Measurements from ENCODE around the gene SKP1. TPM values are rescaled to one million over a fixed set of nuclear protein-coding genes. Genes with fewer than 3 reads are reported as not detected.

Gene SKP1
- total RNA-seq, 4 donors from 2014 or later, result 143 to 261 (median 196) TPM

GRCh38 chr5:134133188-134133994, 43.4 kb downstream of the SKP1 start:
- TF ChIP-seq EP300 (IDR thresholded peaks at IDR 0.05), result no peak
- no peak for TF ChIP-seq POLR2AphosphoS5 (IDR thresholded peaks at IDR 0.05)
- no peak for TF ChIP-seq CTCF (IDR thresholded peaks at IDR 0.05)
- TF ChIP-seq POLR2A (IDR thresholded peaks at IDR 0.05), result no peak
- peak; percentile 57 to 68 for DNase-seq (ENCODE audit: low spot score in 2 of 2)
- Histone ChIP-seq H3K9me3 (no peaks in the 10 kb centered on the region), H3K27ac (no peak overlapping the region), H3K4me3 (no peak overlapping the region), H3K4me1 (peaks cover 18% of the 10 kb centered on the region), H3K27me3 (no peaks in the 10 kb centered on the region), H3K36me3 (peaks cover 54% of the 10 kb centered on the region)
- WGBS, result 77% methylated on average over 3 of the region's 9 CpGs

DNA sequence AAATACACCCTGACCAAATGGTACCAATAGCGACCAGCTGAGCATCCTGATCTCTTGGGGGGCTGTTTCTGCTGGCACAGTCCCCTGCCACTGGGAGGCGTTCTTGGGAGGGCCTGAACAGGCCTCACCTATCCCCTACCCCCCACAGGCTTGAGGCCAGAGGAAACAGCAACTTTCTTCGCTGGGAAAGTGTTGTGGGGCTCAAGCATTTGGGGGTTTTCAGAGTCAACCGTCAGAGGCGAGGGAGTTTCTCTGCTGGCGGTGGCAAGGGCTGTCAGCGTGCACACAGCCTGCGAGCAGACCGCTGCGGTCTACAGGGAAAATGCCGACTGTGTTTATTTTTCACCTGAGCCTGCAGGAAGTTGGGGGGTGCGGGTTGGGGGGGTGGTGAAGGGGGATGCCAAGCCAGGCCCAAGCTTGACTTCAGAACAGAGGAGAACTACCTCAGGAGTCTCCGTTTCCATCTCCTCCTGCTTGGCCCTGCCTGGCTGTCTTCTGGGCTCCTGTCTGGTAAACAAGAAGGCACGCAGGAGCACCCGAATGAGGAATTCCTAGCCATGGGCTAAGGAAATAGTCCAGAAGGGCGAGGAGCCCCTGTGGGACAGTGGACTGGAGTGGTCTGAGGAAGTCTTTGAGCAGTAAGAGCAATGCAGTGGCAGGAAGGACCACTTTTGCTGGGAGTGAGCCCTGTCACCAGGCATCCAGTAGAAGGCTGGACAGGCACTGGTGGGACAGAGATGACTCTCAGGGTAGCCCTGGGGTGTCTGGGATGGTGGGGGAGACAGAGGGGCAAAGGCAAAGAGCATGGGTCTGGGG, 44.2 kb downstream of the SKP1 start:
- H3K36me3 ChIP-seq, result peaks cover 54% of the 10 kb centered on the region
- TF ChIP-seq POLR2A (IDR thresholded peaks at IDR 0.05), result no peak
- TF ChIP-seq POLR2AphosphoS5 (IDR thresholded peaks at IDR 0.05), result no peak
- TF ChIP-seq EP300 (IDR thresholded peaks at IDR 0.05), result no peak
- TF ChIP-seq CTCF (IDR thresholded peaks at IDR 0.05), result no peak
- H3K4me3 ChIP-seq, result no peak overlapping the region
- H3K9me3 ChIP-seq, result no peaks in the 10 kb centered on the region
- 69% methylated on average over 16 of the region's 16 CpGs for WGBS
- no peak overlapping the region for H3K27ac ChIP-seq
- peaks cover 24% of the 10 kb centered on the region for H3K4me1 ChIP-seq
- no peaks in the 10 kb centered on the region for H3K27me3 ChIP-seq
- peak; percentile 36 to 54 for DNase-seq (ENCODE audit: low spot score in 2 of 2)

- no peak for DNase-seq (ENCODE audit: low spot score in 2 of 2)
- WGBS, result 83% methylated on average over 5 of the region's 7 CpGs
- Histone ChIP-seq H3K27ac (no peak overlapping the region), H3K4me1 (peaks cover 27% of the 10 kb centered on the region), H3K9me3 (no peaks in the 10 kb centered on the region), H3K4me3 (no peak overlapping the region), H3K36me3 (peaks cover 51% of the 10 kb centered on the region), H3K27me3 (no peaks in the 10 kb centered on the region)
- TF ChIP-seq POLR2A (IDR thresholded peaks at IDR 0.05) (no peak), EP300 (IDR thresholded peaks at IDR 0.05) (no peak), CTCF (IDR thresholded peaks at IDR 0.05) (no peak), POLR2AphosphoS5 (IDR thresholded peaks at IDR 0.05) (no peak)
Measured at GRCh38 chr5:134131578-134132350, 45.0 kb downstream of the SKP1 start.

DNA sequence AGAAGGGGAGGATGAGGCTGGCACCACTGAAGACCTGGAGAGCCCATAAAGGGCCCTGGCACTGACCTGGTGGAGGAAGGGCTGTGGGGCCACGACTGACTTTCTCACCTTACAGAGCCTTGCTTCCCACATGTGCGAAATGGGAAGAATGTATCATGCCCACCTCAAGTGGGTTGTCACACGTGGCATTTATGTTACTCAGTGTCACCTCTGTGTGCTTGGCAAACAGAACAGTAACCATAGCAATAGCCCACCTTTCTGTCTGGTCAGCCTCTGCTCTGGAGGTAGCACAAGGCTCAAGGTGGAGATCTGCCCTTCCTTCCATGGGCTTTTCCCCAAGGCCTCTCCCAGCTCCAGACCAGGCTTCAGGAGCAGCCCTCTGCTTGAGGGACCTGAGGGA, 45.6 kb downstream of the SKP1 start:
- H3K36me3 ChIP-seq, result peaks cover 45% of the 10 kb centered on the region
- H3K4me3 ChIP-seq, result no peak overlapping the region
- H3K9me3 ChIP-seq, result no peaks in the 10 kb centered on the region
- DNase-seq (ENCODE audit: low spot score in 2 of 2), result no peak
- 71% methylated on average over 1 of the region's 3 CpGs for WGBS
- no peak for TF ChIP-seq POLR2A (IDR thresholded peaks at IDR 0.05)
- TF ChIP-seq CTCF (IDR thresholded peaks at IDR 0.05), result no peak
- no peak for TF ChIP-seq EP300 (IDR thresholded peaks at IDR 0.05)
- no peak for TF ChIP-seq POLR2AphosphoS5 (IDR thresholded peaks at IDR 0.05)
- no peak overlapping the region for H3K27ac ChIP-seq
- H3K27me3 ChIP-seq, result no peaks in the 10 kb centered on the region
- peaks cover 30% of the 10 kb centered on the region for H3K4me1 ChIP-seq
